GM12864 (cell line): ENCODE data around the gene INPP4B.

Source experiments
- DNase-seq: peaks from one replicate; pipeline ENCODE4 v3.0.0-alpha.2; 2011; ENCODE audit warnings: low read depth
- H3K4me3 ChIP-seq: 2 replicates; pipeline ENCODE4 v1.5.1; 2011; ENCODE audit warnings: mild to moderate bottlenecking, low read depth, low read length, control low read depth
- TF ChIP-seq, protein P1 (sequence below): IDR thresholded peaks from 2 replicates; pipeline ENCODE4 v1.5.1; 2011; ENCODE audit warnings: low read depth, mild to moderate bottlenecking, moderate library complexity, low read length, control low read depth, inconsistent platforms; ENCODE audit errors: missing control alignments

INPP4B gene

GRCh38 chr4:142743121-142743825 is 102.8 kb downstream of the INPP4B start:
- no peak overlapping the region for H3K4me3 ChIP-seq
- no peak for DNase-seq
- TF ChIP-seq, protein P1, sequence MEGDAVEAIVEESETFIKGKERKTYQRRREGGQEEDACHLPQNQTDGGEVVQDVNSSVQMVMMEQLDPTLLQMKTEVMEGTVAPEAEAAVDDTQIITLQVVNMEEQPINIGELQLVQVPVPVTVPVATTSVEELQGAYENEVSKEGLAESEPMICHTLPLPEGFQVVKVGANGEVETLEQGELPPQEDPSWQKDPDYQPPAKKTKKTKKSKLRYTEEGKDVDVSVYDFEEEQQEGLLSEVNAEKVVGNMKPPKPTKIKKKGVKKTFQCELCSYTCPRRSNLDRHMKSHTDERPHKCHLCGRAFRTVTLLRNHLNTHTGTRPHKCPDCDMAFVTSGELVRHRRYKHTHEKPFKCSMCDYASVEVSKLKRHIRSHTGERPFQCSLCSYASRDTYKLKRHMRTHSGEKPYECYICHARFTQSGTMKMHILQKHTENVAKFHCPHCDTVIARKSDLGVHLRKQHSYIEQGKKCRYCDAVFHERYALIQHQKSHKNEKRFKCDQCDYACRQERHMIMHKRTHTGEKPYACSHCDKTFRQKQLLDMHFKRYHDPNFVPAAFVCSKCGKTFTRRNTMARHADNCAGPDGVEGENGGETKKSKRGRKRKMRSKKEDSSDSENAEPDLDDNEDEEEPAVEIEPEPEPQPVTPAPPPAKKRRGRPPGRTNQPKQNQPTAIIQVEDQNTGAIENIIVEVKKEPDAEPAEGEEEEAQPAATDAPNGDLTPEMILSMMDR = no peak

GRCh38 chr4:142741995-142742394 is 104.1 kb downstream of the INPP4B start:
- DNase-seq = no peak
- no peak overlapping the region for H3K4me3 ChIP-seq
- TF ChIP-seq, protein P1 = no peak

DNA sequence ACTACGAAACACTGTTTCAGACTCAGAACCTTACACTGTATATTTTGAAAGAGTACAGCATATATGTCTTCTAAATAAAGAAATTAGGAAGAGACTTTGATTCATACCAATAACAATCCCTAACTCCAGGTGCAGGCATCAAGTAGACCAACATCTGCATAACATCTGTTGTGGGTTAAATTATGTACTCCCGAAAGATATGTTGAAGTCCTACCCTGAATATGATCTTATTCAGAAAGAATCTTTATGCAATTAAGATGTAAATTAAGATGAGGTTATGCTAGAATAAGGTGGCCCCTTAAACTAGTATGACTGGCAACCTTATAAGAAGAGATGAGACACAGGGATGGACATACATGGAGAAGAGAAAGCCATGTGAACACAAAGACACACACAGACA is 117.9 kb downstream of the INPP4B start:
- DNase-seq = no peak
- TF ChIP-seq, protein P1 = no peak

DNA sequence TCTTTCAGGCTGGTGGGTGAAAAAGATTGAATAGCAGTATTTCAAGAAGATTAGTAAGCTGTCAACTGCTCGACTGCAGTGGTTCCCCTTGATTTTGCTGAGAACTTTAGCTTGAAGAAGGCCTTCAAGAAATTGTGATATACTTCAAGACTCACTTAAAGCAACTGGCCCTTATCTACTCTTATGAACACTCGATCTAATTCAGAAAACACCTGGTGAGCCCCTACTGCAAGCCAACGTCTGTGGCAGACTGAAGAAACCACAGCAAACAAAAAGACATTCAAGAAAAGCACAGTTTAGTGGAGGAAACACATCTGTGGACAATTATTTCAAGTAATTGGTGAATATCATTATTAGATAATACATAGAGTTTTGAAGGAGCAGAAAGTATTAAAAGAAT is 119.0 kb downstream of the INPP4B start:
- TF ChIP-seq, protein P1 = no peak
- no peak for DNase-seq
- H3K4me3 ChIP-seq = no peak overlapping the region

More for the DNA sequence above, 117.9 kb downstream of the INPP4B start:
- no peak overlapping the region for H3K4me3 ChIP-seq

- no peak overlapping the region for H3K4me3 ChIP-seq
- DNase-seq = no peak
- TF ChIP-seq, protein P1 = no peak
Observed at GRCh38 chr4:142725886-142726285, 120.2 kb downstream of the INPP4B start.

DNA sequence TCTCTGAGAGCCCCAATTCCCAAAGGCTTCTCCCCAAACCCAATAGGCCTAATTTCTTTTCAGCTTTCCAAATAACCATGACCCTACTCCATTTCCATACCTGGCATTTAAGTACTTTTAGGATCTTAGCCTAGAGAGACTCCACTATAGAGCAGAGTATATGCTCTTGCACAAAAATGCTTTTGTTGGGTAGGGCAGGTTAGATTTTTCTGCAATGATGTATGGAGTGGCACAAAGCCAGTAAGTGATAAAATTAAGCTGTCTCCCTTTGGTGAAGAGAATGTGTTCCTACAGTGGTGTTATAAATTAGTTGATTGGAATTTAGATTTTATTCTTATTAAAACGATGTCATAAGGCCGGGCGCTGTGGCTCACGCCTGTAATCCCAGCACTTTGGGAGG is 124.9 kb downstream of the INPP4B start:
- TF ChIP-seq, protein P1 = no peak
- H3K4me3 ChIP-seq = no peak overlapping the region
- no peak for DNase-seq
